Vagina (tissue), 2 donors: ENCODE data around the gene TIMM23B. TPM values are rescaled to one million over a fixed set of nuclear protein-coding genes. Genes with fewer than 3 reads are reported as not detected.
"Not testable (repeated sequence)": the region's sequence is repeated elsewhere in the genome, so short reads cannot be mapped to it uniquely, and the experiment has no call there.

Source experiments
- DNase-seq, 2 donors: peaks; one replicate each; pipeline ENCODE4 v3.0.0-alpha.2; 2017; ENCODE audit errors: extremely low spot score in 2 of 2
- H3K27ac ChIP-seq: fragments of 200-600 bp; sonication (generic); one replicate; pipeline ENCODE4 v1.5.1; 2019
- H3K27me3 ChIP-seq: fragments of 200-600 bp; sonication (generic); one replicate; pipeline ENCODE4 v1.5.1; 2019
- H3K36me3 ChIP-seq, 2 donors: fragments of 200-600 bp; sonication (generic); one replicate each; pipeline ENCODE4 v1.5.1; 2017 to 2019
- H3K4me1 ChIP-seq: fragments of 200-600 bp; sonication (generic); one replicate; pipeline ENCODE4 v1.5.1; 2019
- H3K4me3 ChIP-seq, 2 donors: fragments of 200-600 bp; sonication (generic); 1 replicate in 1 of 2; 2 replicates in 1 of 2; pipeline ENCODE4 v1.5.1; 2016 to 2019
- H3K9me3 ChIP-seq: fragments of 200-600 bp; sonication (generic); one replicate; pipeline ENCODE4 v1.5.1; 2019
- CTCF ChIP-seq, 3 experiments: fragments of 450-650 bp in 2 of 3; fragments of 200-600 bp in 1 of 3; sonication (generic) in 1 of 3; IDR thresholded peaks; one replicate each; pipeline ENCODE4 v1.5.1; 2017 to 2019; ENCODE audit warnings: antibody characterized with exemption in 3 of 3, mild to moderate bottlenecking in 2 of 3, moderate library complexity in 2 of 3
- POLR2A ChIP-seq, 2 donors: fragments of 450-650 bp; IDR thresholded peaks; one replicate each; pipeline ENCODE4 v1.6.1; 2017; ENCODE audit warnings: antibody characterized with exemption in 2 of 2, mild to moderate bottlenecking in 2 of 2, moderate library complexity in 2 of 2
- POLR2AphosphoS5 ChIP-seq, 2 donors: sonication (generic); formaldehyde crosslinking; IDR thresholded peaks; one replicate each; pipeline ENCODE4 v1.9.0; 2017; ENCODE audit warnings: antibody characterized with exemption in 2 of 2, mild to moderate bottlenecking in 2 of 2, low read depth in 1 of 2; ENCODE audit not compliant: insufficient read depth in 1 of 2
- intact Hi-C: fragments of 100-400 bp; cut with DNase I; formaldehyde crosslinking; loops from one replicate; pipeline ENCODE4 v1.15.1; 2023
- small RNA-seq: library from RNA; depleted of rRNA; stranded (forward); fragments of <200 nt; gene quantifications from one replicate; pipeline ENCODE3, GENCODE V24; 2016
- total RNA-seq: library from RNA; depleted of rRNA; stranded (reverse); fragments of >200 nt; gene quantifications from one replicate; pipeline ENCODE4 v1.2.3, GENCODE V29; 2016

TIMM23B gene
- total RNA-seq, 1 donor from 2014 or later: 20.6 TPM

GRCh38 chr10:50015596-50016220, 73.9 kb downstream of the TIMM23B start:
- H3K4me1 ChIP-seq, intact Hi-C loops, H3K9me3 ChIP-seq, H3K27me3 ChIP-seq, DNase-seq, H3K36me3 ChIP-seq, H3K27ac ChIP-seq, H3K4me3 ChIP-seq: not testable (repeated sequence)

GRCh38 chr10:50016926-50017325, 75.1 kb downstream of the TIMM23B start:
- H3K27ac ChIP-seq, intact Hi-C loops, H3K36me3 ChIP-seq, DNase-seq, H3K9me3 ChIP-seq, H3K27me3 ChIP-seq, H3K4me3 ChIP-seq, H3K4me1 ChIP-seq: not testable (repeated sequence)

- H3K4me1 ChIP-seq, DNase-seq, H3K27ac ChIP-seq, H3K9me3 ChIP-seq, intact Hi-C loops, H3K36me3 ChIP-seq, H3K4me3 ChIP-seq, H3K27me3 ChIP-seq: not testable (repeated sequence)
Observed at GRCh38 chr10:50017646-50018045, 75.8 kb downstream of the TIMM23B start.

DNA sequence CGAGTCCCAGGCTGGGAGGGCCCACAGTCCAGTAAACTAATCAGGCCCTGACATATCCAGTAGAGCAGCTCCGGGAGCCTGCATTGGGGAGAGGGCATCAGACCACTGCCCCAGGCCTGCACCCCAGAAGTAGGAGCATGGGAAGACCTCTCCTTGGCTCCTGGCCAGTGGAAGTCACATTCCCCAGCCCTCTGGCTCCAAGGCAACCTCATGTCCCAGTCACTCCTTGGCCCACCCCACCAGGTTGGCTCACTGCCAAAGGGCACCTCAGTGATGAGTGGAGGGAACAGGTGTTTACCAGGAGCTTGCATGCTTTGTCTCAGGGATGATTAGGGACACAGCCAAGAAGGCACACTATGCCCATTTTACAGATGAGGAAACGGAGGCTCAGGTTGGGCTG, 77.4 kb downstream of the TIMM23B start:
- H3K27me3 ChIP-seq, H3K36me3 ChIP-seq, DNase-seq, H3K27ac ChIP-seq, H3K9me3 ChIP-seq, H3K4me1 ChIP-seq, intact Hi-C loops, H3K4me3 ChIP-seq: not testable (repeated sequence)

DNA sequence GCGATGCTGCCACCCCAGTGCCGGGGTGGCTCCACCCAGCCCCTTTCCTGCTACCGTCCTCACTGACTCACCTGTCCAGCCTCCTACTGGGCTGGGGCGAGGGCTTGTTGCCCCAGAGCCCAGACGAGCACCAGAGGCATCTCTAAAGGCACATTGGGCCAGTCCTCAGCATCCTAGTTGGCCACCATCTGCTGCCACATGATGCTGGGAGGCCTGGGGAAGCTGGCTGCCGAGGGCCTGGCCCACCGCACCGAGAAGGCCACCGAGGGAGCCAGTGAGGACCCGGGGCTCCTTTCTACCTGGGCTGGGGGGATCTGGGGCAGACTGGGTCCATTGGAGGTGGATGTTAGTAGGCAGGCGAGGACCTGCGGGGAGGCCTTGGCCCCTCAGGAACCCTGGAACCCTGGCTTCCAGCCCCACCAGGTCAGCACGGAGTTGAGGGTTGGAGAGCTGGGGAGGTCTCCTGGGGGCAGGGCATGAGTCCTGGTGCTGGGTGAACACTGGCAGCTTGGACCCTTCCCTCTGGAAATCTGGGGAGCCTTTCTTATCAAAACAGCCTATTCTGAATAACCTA, 78.7 kb downstream of the TIMM23B start:
- H3K9me3 ChIP-seq, H3K4me3 ChIP-seq, H3K4me1 ChIP-seq, H3K27me3 ChIP-seq, H3K27ac ChIP-seq, intact Hi-C loops, DNase-seq, H3K36me3 ChIP-seq: not testable (repeated sequence)

DNA sequence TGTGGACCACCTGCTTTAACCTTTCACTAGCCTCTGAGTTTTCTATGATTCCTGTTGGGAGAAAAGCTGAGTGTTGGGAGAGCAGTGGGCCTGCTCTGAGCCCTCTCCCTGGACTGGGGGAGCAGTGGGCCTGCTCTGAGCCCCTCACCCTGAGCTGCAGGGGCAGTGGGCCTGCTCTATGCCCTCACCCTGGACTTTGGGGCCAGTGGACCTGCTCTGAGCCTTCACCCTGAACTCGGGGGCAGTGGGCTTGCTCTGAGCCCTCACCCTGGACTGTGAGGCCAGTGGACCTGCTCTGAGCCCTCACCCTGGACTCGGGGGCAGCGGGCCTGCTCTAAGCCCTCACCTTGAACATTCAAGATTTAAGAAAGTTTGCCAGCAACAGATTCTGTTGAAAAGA, 79.8 kb downstream of the TIMM23B start:
- no peak for DNase-seq
- Histone ChIP-seq H3K36me3 (no peaks in the 10 kb centered on the region), H3K9me3 (no peaks in the 10 kb centered on the region), H3K4me1 (no peaks in the 10 kb centered on the region), H3K27ac (no peak overlapping the region), H3K4me3 (no peak overlapping the region), H3K27me3 (no peaks in the 10 kb centered on the region)
- intact Hi-C loops: no loop called here
- TF ChIP-seq POLR2AphosphoS5 (IDR thresholded peaks at IDR 0.05; ENCODE audit: insufficient read depth in 1 of 2, low read depth in 1 of 2) (no peak), CTCF (IDR thresholded peaks at IDR 0.05) (no peak), POLR2A (IDR thresholded peaks at IDR 0.05) (no peak)

Small RNA genes within 50 kb of the gene (small RNA-seq; reads per million reads assigned to genes)
- not detected for gene RNA5SP317
- gene SNORA74C-2: not detected

Other genes starting within 250 kb of the TIMM23B start
- gene OGDHL, start 179.7 kb upstream of the TIMM23B start, total RNA-seq: 3.4 TPM
- 23.6 TPM for gene PARG, start within 50 bp of the TIMM23B start, total RNA-seq
- 12.0 TPM for gene AGAP6, start 46.4 kb downstream of the TIMM23B start, total RNA-seq
- 28.7 TPM for gene WASHC2A, start 125.9 kb downstream of the TIMM23B start, total RNA-seq